ENCODE data around the gene LIN28B.

LIN28B gene

GRCh38 chr6:105056646-105057045 is 99.7 kb downstream of the LIN28B start:
- no peak overlapping the region for H3K27ac ChIP-seq

DNA sequence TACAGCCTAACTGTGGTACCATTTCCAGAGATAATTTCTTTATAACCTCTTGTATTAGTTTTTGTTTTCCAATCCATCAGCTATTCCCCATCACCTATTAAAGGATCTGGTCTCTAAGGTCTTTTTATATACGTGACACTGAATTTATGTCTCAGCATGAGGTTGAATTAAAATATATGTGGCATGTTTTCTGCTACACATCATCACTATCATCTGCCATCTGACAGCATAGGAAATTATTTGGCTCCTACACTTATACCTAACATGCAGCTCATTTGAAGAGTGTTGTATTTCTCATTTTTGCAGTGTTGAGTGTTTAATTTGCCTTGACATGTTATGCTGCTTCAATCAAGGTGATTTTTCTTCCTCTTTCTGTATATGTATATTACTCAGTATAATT is 100.3 kb downstream of the LIN28B start:
- no peak for TF ChIP-seq ZFX (IDR thresholded peaks at IDR 0.05; ENCODE audit: borderline replicate concordance)
- TF ChIP-seq, protein P1, sequence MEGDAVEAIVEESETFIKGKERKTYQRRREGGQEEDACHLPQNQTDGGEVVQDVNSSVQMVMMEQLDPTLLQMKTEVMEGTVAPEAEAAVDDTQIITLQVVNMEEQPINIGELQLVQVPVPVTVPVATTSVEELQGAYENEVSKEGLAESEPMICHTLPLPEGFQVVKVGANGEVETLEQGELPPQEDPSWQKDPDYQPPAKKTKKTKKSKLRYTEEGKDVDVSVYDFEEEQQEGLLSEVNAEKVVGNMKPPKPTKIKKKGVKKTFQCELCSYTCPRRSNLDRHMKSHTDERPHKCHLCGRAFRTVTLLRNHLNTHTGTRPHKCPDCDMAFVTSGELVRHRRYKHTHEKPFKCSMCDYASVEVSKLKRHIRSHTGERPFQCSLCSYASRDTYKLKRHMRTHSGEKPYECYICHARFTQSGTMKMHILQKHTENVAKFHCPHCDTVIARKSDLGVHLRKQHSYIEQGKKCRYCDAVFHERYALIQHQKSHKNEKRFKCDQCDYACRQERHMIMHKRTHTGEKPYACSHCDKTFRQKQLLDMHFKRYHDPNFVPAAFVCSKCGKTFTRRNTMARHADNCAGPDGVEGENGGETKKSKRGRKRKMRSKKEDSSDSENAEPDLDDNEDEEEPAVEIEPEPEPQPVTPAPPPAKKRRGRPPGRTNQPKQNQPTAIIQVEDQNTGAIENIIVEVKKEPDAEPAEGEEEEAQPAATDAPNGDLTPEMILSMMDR (IDR thresholded peaks at IDR 0.05): no peak
- no peak overlapping the region for H3K27ac ChIP-seq

More at GRCh38 chr6:105056646-105057045, 99.7 kb downstream of the LIN28B start:
- TF ChIP-seq ZFX (IDR thresholded peaks at IDR 0.05; ENCODE audit: borderline replicate concordance): no peak
- TF ChIP-seq, protein P1 (IDR thresholded peaks at IDR 0.05): no peak

DNA sequence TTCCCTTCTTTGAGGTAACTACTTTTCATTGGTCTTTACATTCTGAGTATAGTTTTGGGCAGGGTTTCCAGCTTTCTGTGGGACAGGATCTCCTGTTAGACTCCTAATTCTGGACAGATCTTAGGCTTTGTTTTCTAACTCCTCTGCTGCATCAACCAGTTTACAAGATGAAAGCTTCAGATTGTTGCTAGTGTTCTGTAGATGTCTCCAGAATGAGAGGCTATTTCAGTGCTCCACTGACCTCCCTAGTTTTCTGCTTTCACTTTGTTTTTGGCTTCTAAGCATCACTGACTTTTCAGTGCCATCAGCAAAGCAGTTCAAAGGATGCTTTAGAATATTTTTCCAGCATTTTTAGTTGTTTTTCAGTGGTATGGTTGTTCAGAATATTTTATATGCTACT is 101.4 kb downstream of the LIN28B start:
- no peak overlapping the region for H3K27ac ChIP-seq
- TF ChIP-seq, protein P1 (IDR thresholded peaks at IDR 0.05): no peak
- TF ChIP-seq ZFX (IDR thresholded peaks at IDR 0.05; ENCODE audit: borderline replicate concordance): no peak

- no peak overlapping the region for H3K27ac ChIP-seq
- TF ChIP-seq, protein P1 (IDR thresholded peaks at IDR 0.05): no peak
- TF ChIP-seq ZFX (IDR thresholded peaks at IDR 0.05; ENCODE audit: borderline replicate concordance): no peak
Observed at GRCh38 chr6:105058846-105059245, 101.9 kb downstream of the LIN28B start.

GRCh38 chr6:105066233-105066632 is 109.3 kb downstream of the LIN28B start:
- no peak overlapping the region for H3K27ac ChIP-seq

GRCh38 chr6:105066836-105067235 is 109.9 kb downstream of the LIN28B start:
- no peak for TF ChIP-seq ZFX (IDR thresholded peaks at IDR 0.05; ENCODE audit: borderline replicate concordance)
- TF ChIP-seq, protein P1 (IDR thresholded peaks at IDR 0.05): no peak

More at GRCh38 chr6:105066233-105066632, 109.3 kb downstream of the LIN28B start:
- no peak for TF ChIP-seq ZFX (IDR thresholded peaks at IDR 0.05; ENCODE audit: borderline replicate concordance)
- TF ChIP-seq, protein P1 (IDR thresholded peaks at IDR 0.05): no peak

DNA sequence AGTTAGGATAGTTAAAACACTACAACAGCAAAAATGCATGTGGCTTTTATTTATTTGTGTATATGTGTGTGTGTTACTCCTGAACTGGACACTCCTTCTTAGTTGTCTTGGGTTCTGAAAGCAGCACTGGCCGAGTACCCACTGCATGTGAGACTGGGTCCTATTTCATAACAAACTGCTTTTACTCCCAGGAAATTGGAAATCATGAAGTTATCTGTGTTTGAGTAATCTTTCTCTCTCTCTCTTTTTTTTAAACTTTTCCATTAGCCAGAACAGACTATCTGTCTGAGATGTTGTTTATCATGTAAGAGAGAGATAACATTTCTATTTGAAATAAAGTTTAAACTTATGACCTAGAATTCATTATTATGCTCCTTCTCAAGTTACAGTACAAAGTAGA is 110.4 kb downstream of the LIN28B start:
- no peak overlapping the region for H3K27ac ChIP-seq
- TF ChIP-seq, protein P1 (IDR thresholded peaks at IDR 0.05): no peak
- TF ChIP-seq ZFX (IDR thresholded peaks at IDR 0.05; ENCODE audit: borderline replicate concordance): no peak

More at GRCh38 chr6:105066836-105067235, 109.9 kb downstream of the LIN28B start:
- no peak overlapping the region for H3K27ac ChIP-seq
